ENCODE results near the gene EYA3. TPM values are rescaled to one million over a fixed set of nuclear protein-coding genes. Genes with fewer than 3 reads are reported as not detected.

EYA3 gene
- total RNA-seq, 2 donors from 2014 or later = 16.7 to 19.4 TPM

- DNase-seq (ENCODE audit: low spot score) = no peak
- WGBS = 88% methylated on average over 5 of the region's 5 CpGs
- intact Hi-C loops (cut with DNase I) = no loop called here
- Histone ChIP-seq H3K4me3 (no peak overlapping the region), H3K4me1 (replicated peaks) (peaks cover 10% of the 10 kb centered on the region), H3K36me3 (no peaks in the 10 kb centered on the region), H3K27me3 (replicated peaks; ENCODE audit: insufficient read depth) (no peaks in the 10 kb centered on the region), H3K9me3 (no peaks in the 10 kb centered on the region), H3K27ac (no peak overlapping the region)
- no peak for TF ChIP-seq CTCF (IDR thresholded peaks at IDR 0.05)
- no peak for TF ChIP-seq POLR2A (IDR thresholded peaks at IDR 0.05)
- TF ChIP-seq POLR2AphosphoS5 (IDR thresholded peaks at IDR 0.05) = no peak
These were observed 3.3 kb downstream of the EYA3 start for GRCh38 chr1:28085129-28085528.

GRCh38 chr1:28083876-28084275 is 4.5 kb downstream of the EYA3 start:
- WGBS = 26% methylated on average over 1 of the region's 1 CpG
- no peak overlapping the region for H3K27ac ChIP-seq
- no peaks in the 10 kb centered on the region for H3K9me3 ChIP-seq
- H3K4me1 ChIP-seq (replicated peaks) = peaks cover 10% of the 10 kb centered on the region
- intact Hi-C loops (cut with DNase I) = no loop called here
- H3K27me3 ChIP-seq (replicated peaks; ENCODE audit: insufficient read depth) = no peaks in the 10 kb centered on the region
- no peaks in the 10 kb centered on the region for H3K36me3 ChIP-seq
- no peak for DNase-seq (ENCODE audit: low spot score)
- no peak overlapping the region for H3K4me3 ChIP-seq
- TF ChIP-seq POLR2AphosphoS5 (IDR thresholded peaks at IDR 0.05) = no peak
- no peak for TF ChIP-seq CTCF (IDR thresholded peaks at IDR 0.05)
- TF ChIP-seq POLR2A (IDR thresholded peaks at IDR 0.05) = no peak

- Histone ChIP-seq H3K27me3 (replicated peaks; ENCODE audit: insufficient read depth) (no peaks in the 10 kb centered on the region), H3K36me3 (no peaks in the 10 kb centered on the region), H3K9me3 (no peaks in the 10 kb centered on the region), H3K4me3 (no peak overlapping the region), H3K4me1 (replicated peaks) (no peaks in the 10 kb centered on the region), H3K27ac (no peak overlapping the region)
- WGBS = 63% methylated on average over 8 of the region's 8 CpGs
- no peak for DNase-seq (ENCODE audit: low spot score)
- TF ChIP-seq POLR2AphosphoS5 (IDR thresholded peaks at IDR 0.05) = no peak
- no peak for TF ChIP-seq POLR2A (IDR thresholded peaks at IDR 0.05)
- no peak for TF ChIP-seq CTCF (IDR thresholded peaks at IDR 0.05)
- intact Hi-C loops (cut with DNase I) = no loop called here
These were observed 9.5 kb downstream of the EYA3 start for GRCh38 chr1:28078680-28079626.

- intact Hi-C loops (cut with DNase I) = no loop called here
- TF ChIP-seq CTCF (IDR thresholded peaks at IDR 0.05) (no peak), POLR2A (IDR thresholded peaks at IDR 0.05) (no peak), POLR2AphosphoS5 (IDR thresholded peaks at IDR 0.05) (no peak)
- 82% methylated on average over 4 of the region's 4 CpGs for WGBS
These were observed 10.1 kb downstream of the EYA3 start for GRCh38 chr1:28078262-28078661.

More at GRCh38 chr1:28078262-28078661, 10.1 kb downstream of the EYA3 start:
- Histone ChIP-seq H3K27ac (no peak overlapping the region), H3K4me1 (replicated peaks) (no peaks in the 10 kb centered on the region), H3K9me3 (no peaks in the 10 kb centered on the region), H3K27me3 (replicated peaks; ENCODE audit: insufficient read depth) (no peaks in the 10 kb centered on the region), H3K4me3 (no peak overlapping the region), H3K36me3 (no peaks in the 10 kb centered on the region)
- DNase-seq (ENCODE audit: low spot score) = no peak
